KMS-11 (cell line): ENCODE measurements around the gene TTC16.

Experiments
- H2AFZ ChIP-seq: fragments of 200-600 bp; sonication (generic); 2 replicates; pipeline ENCODE4 v1.6.1; 2016; ENCODE audit warnings: antibody characterized with exemption, mixed run types, low read depth
- H3K27ac ChIP-seq: fragments of 200-600 bp; sonication (generic); 2 replicates; pipeline ENCODE4 v1.6.1; 2016; ENCODE audit warnings: mild to moderate bottlenecking, mixed run types
- H3K27me3 ChIP-seq: fragments of 200-600 bp; sonication (generic); 2 replicates; pipeline ENCODE4 v1.6.1; 2017; ENCODE audit warnings: mild to moderate bottlenecking, low read depth, mixed run types, moderate library complexity; ENCODE audit not compliant: insufficient read depth
- H3K36me3 ChIP-seq: fragments of 200-600 bp; sonication (generic); 2 replicates; pipeline ENCODE4 v1.6.1; 2017; ENCODE audit warnings: mild to moderate bottlenecking, mixed run types; ENCODE audit not compliant: insufficient read depth
- H3K4me1 ChIP-seq: fragments of 200-600 bp; sonication (generic); 2 replicates; pipeline ENCODE4 v1.6.1; 2016; ENCODE audit warnings: mild to moderate bottlenecking, low read depth, mixed run types; ENCODE audit not compliant: poor library complexity, severe bottlenecking
- H3K4me2 ChIP-seq: fragments of 200-600 bp; sonication (generic); 2 replicates; pipeline ENCODE4 v1.7.0; 2016; ENCODE audit warnings: mild to moderate bottlenecking, mixed run types
- H3K4me3 ChIP-seq: fragments of 200-600 bp; sonication (generic); IDR thresholded peaks from 2 replicates; pipeline ENCODE4 v1.6.1; 2017; ENCODE audit warnings: low read depth, low read length, mixed read lengths; ENCODE audit not compliant: insufficient read depth
- H3K79me2 ChIP-seq: fragments of 200-600 bp; sonication (generic); 2 replicates; pipeline ENCODE4 v1.6.1; 2016; ENCODE audit warnings: low read depth, mixed run types; ENCODE audit not compliant: insufficient read depth
- H3K9ac ChIP-seq: fragments of 200-600 bp; sonication (generic); 2 replicates; pipeline ENCODE4 v1.6.1; 2016; ENCODE audit warnings: mild to moderate bottlenecking, mixed run types
- H4K20me1 ChIP-seq: fragments of 200-600 bp; sonication (generic); 2 replicates; pipeline ENCODE4 v1.6.1; 2016; ENCODE audit warnings: mild to moderate bottlenecking, mixed run types; ENCODE audit not compliant: insufficient read depth
- CTCF ChIP-seq: fragments of 200-600 bp; sonication (generic); conservative IDR thresholded peaks from 2 replicates; pipeline ENCODE4 v1.6.1; 2017; ENCODE audit warnings: low read depth, mild to moderate bottlenecking, antibody characterized with exemption, low read length, moderate library complexity, mixed read lengths

Gene TTC16

GRCh38 chr9:127773981-127774380 is 58.1 kb downstream of the TTC16 start:
- H3K4me3 ChIP-seq = no peak overlapping the region
- no peak for TF ChIP-seq CTCF
- H3K9ac ChIP-seq = no peak overlapping the region
- H3K36me3 ChIP-seq = no peaks in the 10 kb centered on the region
- peaks cover 77% of the 10 kb centered on the region for H3K4me1 ChIP-seq
- no peak overlapping the region for H3K4me2 ChIP-seq
- no peaks in the 10 kb centered on the region for H3K27me3 ChIP-seq
- peaks cover 31% of the 10 kb centered on the region for H3K79me2 ChIP-seq
- no peak overlapping the region for H2AFZ ChIP-seq
- H4K20me1 ChIP-seq = no peaks in the 10 kb centered on the region
- no peak overlapping the region for H3K27ac ChIP-seq

- no peaks in the 10 kb centered on the region for H3K36me3 ChIP-seq
- H3K9ac ChIP-seq = peak overlapping the region; percentile 85
- no peak for TF ChIP-seq CTCF
- no peak overlapping the region for H3K4me3 ChIP-seq
- H3K79me2 ChIP-seq = peaks cover 31% of the 10 kb centered on the region
- no peaks in the 10 kb centered on the region for H4K20me1 ChIP-seq
- peak overlapping the region; percentile 98 for H3K4me2 ChIP-seq
- no peaks in the 10 kb centered on the region for H3K27me3 ChIP-seq
- H3K27ac ChIP-seq = peak overlapping the region; percentile 98
- peaks cover 83% of the 10 kb centered on the region for H3K4me1 ChIP-seq
- peak overlapping the region; percentile 46; the same call in 1 of the 2 replicates for H2AFZ ChIP-seq
Measured at GRCh38 chr9:127776195-127776923, 60.5 kb downstream of the TTC16 start.

- H2AFZ ChIP-seq = peak overlapping the region; percentile 46; the same call in 1 of the 2 replicates
- H3K4me1 ChIP-seq = peaks cover 78% of the 10 kb centered on the region
- no peaks in the 10 kb centered on the region for H4K20me1 ChIP-seq
- H3K79me2 ChIP-seq = peaks cover 31% of the 10 kb centered on the region
- H3K9ac ChIP-seq = peak overlapping the region; percentile 85
- peak overlapping the region; percentile 98 for H3K4me2 ChIP-seq
- TF ChIP-seq CTCF = no peak
- H3K36me3 ChIP-seq = no peaks in the 10 kb centered on the region
- H3K27ac ChIP-seq = peak overlapping the region; percentile 98
- H3K4me3 ChIP-seq = no peak overlapping the region
- H3K27me3 ChIP-seq = no peaks in the 10 kb centered on the region
Measured at GRCh38 chr9:127776924-127777289, 61.0 kb downstream of the TTC16 start.

GRCh38 chr9:127777368-127777980 is 61.6 kb downstream of the TTC16 start:
- Histone ChIP-seq H3K27ac (peak overlapping the region; percentile 98), H3K4me1 (peaks cover 72% of the 10 kb centered on the region), H2AFZ (no peak overlapping the region), H3K4me3 (no peak overlapping the region), H3K4me2 (peak overlapping the region; percentile 98), H3K9ac (peak overlapping the region; percentile 85), H3K27me3 (no peaks in the 10 kb centered on the region), H3K79me2 (peaks cover 31% of the 10 kb centered on the region), H3K36me3 (no peaks in the 10 kb centered on the region), H4K20me1 (no peaks in the 10 kb centered on the region)
- no peak for TF ChIP-seq CTCF
